GM19193 (cell line): Measurements from ENCODE around the gene CAPS.

Experiments used
- POLR2A ChIP-seq: IDR thresholded peaks from 4 replicates; pipeline ENCODE4 v1.6.1; 2011; ENCODE audit not compliant: insufficient read depth, insufficient read length; ENCODE audit errors: extremely low read depth

The CAPS gene

GRCh38 chr19:5935473-5936291, 21.6 kb downstream of the CAPS start:
- no peak for TF ChIP-seq POLR2A

GRCh38 chr19:5936292-5936592, 22.2 kb downstream of the CAPS start:
- no peak for TF ChIP-seq POLR2A

- TF ChIP-seq POLR2A = no peak
Measured at GRCh38 chr19:5937550-5937949, 23.5 kb downstream of the CAPS start.

GRCh38 chr19:5940260-5941208, 26.5 kb downstream of the CAPS start:
- no peak for TF ChIP-seq POLR2A

- no peak for TF ChIP-seq POLR2A
Measured at GRCh38 chr19:5941673-5942072, 27.6 kb downstream of the CAPS start.

GRCh38 chr19:5943045-5943444, 29.0 kb downstream of the CAPS start:
- no peak for TF ChIP-seq POLR2A

- TF ChIP-seq POLR2A = no peak
Measured at GRCh38 chr19:5943623-5944022, 29.6 kb downstream of the CAPS start.

- no peak for TF ChIP-seq POLR2A
Measured at GRCh38 chr19:5947435-5947834, 33.4 kb downstream of the CAPS start.

- TF ChIP-seq POLR2A = no peak
Measured at GRCh38 chr19:5948752-5949564, 34.9 kb downstream of the CAPS start.

GRCh38 chr19:5949792-5950305, 35.8 kb downstream of the CAPS start:
- no peak for TF ChIP-seq POLR2A

- no peak for TF ChIP-seq POLR2A
Measured at GRCh38 chr19:5950741-5951140, 36.7 kb downstream of the CAPS start.

GRCh38 chr19:5951338-5951861, 37.3 kb downstream of the CAPS start:
- TF ChIP-seq POLR2A = no peak

GRCh38 chr19:5952193-5953029, 38.4 kb downstream of the CAPS start:
- no peak for TF ChIP-seq POLR2A
